IPS DF 4.7 (cell line): ENCODE measurements around the gene SOCS7.

ENCODE experiments used
- DNase-seq: peaks from one replicate; pipeline ENCODE4 v3.0.0-alpha.2; 2013; ENCODE audit warnings: low spot score; ENCODE audit errors: extremely low read depth

SOCS7 gene

DNA sequence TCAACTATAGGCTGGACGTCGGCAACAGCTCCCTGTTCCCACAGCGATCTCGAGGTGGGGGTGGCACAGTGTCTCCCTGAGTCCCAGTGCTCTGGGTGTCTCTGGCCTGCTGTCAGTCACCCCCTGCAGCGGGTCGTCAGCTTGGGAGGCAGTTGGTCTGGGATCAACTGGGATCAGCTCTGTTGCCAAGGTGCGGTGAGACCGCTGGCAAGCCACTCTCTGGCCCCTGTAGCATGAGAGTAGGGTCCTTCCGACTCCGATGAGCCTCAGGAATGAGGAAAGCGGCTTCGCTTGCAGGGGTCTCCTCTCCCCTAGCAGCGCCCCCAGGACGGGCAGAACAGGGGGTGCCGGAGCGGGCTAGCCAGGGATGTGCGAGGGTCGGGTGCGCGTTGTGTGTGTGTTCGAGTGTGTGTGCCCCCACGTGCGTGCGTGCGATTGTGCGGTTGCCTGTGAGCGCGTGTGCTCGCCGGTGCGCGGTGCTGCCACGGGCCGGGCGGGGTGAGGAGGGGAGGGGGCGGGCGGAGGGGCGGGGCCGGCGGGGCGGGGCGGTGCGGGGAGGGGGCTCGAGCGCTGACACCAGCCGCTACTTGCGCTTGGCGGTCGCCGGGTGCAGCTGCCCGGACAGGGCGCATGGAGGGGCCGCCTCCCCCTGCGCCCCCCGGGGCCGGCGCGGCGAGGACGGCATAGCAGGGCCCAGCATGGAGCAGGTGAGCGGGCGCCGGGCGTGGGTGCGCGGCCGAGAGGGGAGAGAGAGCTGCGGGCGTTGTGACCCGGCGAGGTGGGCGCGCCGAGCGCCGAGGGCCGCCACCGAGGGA lies 67.3 kb downstream of the SOCS7 start:
- no peak for DNase-seq

DNA sequence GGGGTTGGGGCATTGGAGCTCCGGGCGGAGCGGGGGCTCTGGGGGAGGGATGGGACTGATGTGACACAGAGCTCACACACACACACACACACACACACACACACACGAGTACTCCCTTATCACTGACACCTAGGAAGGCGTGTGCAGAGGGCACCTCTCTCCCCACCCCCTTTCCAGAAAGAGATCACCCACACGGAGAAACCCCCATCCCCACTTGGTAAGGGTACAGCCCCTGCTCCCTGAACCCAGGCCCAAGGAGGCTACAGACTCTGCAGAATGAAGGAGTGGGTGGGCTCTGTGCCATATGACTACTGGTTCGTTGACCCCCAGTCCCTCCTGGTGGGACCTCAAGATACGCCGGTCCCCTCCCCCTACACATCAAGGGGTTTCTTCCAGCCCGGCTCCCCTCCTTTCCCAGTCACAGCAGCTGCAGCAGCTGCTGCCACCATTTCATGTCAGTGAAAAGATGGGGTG lies 67.9 kb downstream of the SOCS7 start:
- DNase-seq, result no peak

DNA sequence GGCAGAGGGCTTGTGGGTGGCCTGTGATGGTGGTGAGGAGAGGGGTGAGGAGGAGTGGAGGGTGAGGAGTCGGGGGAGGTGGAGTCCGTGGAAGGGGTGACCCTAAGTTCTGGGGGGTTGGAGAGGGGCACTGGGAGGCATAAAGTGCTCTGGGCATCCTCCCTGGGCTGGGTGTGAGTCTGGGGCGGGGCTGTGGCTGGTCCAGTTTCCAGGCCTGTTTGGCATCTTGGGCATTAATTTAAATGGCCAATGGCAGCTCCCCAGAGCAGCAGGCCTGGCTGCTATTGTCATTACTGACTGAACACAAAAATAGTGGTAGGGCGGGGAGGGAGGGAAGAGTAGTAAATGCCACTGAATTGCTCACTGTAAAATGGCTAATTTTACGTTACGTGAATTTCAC lies 68.9 kb downstream of the SOCS7 start:
- no peak for DNase-seq

DNA sequence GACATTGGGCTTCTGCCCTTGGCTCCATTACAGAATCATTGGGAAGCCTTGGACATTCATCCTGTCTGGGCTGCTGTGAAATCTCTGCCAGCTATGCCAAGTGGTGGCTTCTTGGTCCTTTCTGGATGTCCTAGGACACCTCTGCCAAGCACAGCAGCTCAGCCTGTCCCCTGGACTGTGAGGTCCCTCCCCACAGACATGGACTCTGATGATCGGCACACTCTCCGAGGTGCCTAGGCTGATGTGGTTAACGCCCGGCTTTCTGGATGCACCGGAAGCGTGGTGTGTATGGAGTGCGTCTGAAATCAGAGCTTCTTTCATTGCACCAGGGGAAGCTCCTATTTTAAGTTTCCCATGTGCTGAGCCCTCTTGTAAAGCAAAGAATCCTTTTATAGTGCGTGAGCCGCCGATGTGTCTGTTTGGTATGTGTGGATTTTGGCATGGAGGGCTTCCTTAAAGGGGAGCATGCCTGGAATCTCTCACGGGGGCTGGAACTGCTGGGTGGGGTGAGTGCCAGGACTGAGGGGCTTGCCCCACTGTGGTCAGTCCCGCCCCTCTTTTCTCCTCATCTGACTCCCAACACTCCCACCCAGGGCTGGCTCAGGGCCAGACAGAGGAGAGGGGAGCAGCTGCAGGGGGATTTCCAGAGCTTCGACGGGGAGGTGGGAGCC lies 69.7 kb downstream of the SOCS7 start:
- no peak for DNase-seq

DNA sequence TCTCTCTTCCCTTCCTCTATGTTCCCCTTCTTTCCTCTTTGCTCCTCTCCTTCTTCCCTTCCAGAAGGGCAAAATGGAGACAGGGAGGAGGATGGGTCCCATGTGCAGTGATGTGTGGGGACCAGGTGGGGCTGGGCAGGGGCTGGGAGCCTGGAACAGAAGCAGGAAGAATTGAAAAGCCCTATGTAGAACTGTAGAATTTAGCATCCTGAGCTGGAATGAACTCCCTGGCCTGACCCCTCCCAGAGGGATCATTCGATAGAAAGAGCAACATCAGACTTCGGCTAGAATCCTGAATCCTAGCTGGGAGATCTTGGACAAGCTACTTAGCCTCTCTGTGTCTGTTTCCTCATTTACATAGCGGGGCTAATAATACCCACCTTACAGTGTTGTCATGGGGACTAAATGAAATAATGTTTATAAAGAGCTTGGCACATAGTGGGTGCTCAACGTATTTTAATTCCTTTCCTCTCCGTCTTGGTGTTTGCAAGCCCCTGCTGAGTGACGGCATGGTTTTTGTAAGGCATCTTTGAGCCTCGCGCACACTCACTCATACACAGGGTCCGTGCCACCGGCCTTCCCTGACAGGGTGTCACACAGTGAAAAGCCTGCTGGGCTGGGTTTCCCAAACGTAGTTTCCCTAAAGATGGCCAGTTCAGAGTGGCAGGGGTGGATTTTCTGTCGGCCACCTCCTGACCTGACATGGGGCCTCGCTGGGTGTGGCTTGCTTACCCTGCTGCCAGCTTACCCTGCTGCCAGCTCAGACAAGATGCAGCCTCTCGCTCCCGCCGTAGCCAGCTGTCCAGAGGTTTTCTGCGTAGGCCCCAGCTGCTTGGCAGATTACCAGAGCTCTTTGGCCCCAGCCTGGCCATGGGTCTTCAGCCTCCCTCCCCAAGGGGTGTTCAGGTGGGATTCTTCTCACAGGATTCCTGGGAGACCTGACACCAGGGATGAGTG lies 70.5 kb downstream of the SOCS7 start:
- DNase-seq, result no peak

DNA sequence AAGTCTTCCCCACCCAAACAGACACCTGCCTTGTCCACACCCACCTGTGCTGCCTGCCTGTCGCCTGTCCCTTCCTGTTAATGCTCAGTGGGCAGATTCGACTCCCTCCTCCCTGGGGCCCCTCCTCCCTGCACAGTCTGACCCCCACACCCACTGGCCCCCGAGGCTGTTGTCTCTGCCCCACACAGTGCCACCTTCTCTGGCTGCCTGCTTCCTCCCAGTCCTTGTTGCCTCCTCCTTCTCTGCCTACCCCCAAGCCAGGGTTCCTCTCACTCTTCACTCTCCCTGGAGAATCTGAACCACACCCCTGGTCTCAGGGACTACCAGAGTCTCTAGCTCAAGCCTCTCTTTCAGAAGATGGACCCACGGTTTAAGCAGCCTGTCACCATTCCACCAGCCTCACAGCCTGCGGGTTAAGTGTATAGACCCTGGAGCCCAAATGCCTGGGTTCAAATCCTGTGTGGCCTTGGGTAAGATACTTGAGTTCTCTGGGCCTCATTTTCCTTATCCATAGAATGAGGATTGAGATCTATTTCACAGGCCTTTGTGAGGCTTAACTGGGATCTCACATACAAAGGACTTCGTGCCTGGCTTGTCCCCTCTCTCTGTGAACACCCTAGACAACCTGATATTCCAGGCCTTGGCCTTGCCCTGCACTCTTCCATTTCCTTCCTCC lies 72.8 kb downstream of the SOCS7 start:
- no peak for DNase-seq

DNA sequence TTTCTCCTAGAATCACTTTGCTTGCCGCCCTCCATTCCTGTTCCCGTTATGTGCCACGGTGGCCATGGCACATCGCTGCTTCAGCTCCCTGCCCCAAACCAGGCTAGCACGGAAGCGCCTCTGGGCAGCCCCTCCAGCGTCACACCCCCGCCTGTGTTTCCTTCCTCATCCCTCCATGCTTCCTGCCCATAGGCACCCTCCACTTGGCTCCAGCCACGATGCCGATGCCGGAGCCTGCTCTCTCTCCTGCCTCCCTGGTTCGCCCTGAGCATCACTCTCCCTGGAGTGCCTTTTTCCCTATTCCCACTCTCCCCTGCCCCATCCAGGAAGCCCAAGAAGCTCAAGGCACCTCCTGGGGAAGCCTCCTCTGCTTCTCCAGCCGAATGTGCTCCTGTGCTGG lies 73.4 kb downstream of the SOCS7 start:
- no peak for DNase-seq

DNA sequence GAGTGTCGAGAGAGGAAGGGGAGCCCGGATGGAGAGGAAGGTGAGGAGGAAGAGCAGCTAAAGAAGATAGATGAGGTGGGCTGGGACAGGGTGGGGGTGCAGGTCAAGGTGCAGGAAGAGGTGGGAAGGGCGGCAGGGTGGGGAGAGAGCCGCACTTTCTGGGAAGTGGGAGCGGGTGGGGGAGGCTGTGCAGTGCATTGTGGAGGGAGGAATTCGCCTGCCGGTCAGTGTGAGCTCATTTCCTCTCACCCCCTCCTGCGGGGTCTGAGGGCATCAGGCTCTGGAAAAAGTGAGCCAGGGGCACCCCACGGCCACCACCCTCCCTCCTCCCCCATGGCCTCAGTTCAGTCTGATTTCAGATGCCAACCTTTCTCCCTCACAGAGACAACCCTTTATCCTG lies 74.1 kb downstream of the SOCS7 start:
- DNase-seq, result no peak

DNA sequence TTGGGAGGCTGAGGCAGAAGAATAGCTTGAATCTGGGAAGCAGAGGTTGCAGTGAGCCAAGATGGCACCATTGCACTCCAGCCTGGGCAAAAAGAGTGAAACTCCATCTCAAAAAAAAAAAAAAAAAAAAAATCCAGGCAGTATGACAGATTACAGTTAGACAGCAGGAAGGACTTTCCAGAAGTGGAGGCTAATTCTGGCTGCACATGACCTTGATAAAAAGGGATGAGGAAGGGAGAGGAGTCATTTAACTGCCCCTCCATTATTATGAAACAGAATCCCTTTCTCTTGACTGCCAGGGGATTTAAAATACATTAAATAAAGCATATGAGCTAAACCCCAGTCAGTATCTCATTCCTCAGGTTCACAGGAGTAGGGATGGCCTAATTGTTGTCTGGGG lies 74.8 kb downstream of the SOCS7 start:
- no peak for DNase-seq

DNA sequence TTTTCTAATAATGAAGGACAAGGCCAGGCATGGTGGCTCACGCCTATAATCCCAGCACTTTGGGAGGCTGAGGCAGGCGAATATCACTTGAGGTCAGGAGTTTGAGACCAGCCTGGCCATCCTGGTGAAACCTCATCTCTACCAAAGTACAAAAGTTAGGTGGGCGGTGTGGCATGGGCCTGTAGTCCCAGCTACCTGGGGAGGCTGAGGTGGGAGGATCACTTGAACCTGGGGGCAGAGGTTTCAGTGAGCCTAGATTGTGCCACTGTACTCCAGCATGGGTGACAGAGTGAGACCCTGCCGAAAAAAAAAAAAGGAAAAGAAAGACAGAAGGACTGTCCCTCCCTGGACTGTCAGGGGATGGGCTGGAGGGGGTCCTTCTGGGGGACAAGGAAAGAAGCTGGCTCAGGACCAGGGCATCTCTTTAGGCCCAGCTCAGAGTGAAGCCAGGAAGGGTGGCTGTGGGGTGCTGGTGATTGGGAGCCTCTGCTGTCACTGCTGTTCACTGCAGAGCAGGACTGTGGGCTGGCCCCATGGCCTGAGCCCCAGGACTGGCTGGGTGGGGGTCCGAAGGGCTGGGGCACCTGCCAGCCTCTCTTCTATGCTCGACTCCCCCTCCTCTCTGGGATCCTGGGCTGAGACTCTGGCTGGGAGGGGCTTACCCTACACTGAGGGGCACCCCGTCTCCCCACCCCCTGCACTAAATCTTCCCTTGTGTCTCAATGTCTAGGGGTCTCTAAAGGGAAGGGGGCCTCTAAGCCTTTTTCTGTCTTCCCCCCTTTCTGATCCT lies 75.7 kb downstream of the SOCS7 start:
- DNase-seq, result no peak

DNA sequence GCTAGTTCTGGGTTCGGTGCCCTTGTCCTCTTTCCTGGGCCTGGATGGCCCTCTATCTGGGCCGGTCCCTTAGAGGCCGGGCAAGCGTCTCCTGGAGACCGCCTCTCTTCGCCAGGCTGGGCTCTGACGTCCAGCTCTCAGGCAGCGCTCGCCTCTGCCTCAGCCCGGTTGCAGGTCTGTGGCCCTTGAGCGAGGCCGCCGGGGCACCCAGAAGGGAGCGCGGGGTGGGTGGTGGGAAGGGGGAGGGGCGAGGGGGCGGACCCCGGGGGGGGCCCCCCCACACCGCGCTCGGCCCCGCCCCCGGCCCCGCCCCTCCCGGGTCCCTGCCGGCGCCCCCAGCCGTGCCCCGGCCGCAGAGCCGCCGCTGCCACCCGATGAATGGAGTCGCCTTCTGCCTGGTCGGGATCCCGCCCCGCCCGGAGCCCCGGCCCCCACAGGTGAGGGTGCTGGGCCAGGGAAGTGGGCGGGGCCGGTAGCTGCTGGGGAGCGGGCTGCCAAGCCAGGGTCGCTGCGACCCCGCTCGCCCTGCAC lies 76.5 kb downstream of the SOCS7 start, which contains the start of gene ARHGAP23:
TSS of gene ARHGAP23 (plus strand) at position 353 of the 531 bp plus-strand sequence. CDS start at position 375, 22 bp downstream.
- DNase-seq, result no peak

DNA sequence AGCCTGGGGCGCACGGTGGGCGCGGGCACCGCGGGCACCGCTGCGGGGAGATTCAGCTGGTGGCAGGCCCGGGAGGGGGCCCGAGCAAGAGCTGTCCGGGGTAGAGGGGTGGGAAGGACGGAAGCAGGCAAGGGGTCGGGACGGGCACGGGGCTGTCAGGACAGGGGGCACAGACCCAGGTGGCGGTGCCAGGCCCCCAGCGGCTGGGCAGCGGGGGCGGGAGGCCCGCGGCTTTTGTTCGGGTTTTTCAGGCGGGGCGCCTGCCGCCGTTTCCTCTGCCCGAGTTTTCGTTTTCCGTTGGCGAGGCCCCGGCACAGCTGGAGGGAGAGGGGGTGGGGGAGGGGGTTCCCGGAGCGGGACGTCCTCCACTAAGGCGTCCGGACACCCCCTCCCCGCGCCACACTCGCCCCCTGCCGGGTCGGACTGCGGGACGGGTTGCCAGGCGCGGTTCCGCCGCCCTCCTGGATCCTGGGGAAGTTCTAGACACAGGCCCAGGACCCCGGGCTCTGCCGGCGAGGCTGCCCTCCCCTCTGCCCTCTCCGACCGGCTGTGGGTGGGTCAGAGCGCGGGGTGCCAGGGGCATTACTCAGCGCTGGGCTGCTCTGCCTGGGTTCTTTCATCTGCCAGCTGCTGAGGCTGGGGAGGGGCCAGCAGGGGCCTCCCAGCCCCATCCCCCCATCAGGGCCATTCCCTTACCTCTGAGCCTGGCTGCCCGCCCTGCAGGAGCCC lies 77.2 kb downstream of the SOCS7 start:
- DNase-seq, result no peak

DNA sequence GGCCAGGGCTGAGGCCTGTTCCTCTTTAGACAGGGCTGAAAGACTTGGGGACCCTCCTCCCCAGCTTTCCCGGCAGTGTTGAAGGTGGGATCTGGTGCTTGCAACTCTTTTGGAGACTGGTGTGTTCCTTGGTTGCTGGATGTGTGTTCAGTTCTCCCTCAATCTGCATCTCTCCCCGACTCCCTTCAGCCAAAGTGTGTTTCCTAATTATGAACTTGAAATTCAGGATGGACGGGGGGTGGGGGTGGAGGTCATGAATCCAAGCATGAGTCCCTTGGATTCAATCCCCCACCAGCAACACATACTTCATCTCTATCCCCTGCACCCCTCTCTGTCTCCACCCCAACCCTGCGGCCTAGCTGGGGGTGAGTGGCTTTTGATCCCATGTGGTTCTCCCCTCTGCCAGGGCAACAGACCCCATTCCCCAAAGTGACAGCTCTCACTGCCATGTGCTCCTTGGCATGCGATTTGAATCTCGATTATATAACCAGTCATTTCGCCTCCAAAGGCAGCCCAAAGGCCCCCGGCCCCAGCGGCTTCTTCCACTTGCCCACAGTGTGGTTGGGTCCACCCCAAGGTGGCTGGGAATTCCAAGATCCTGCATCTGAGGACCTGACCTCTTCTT lies 77.9 kb downstream of the SOCS7 start:
- no peak for DNase-seq

DNA sequence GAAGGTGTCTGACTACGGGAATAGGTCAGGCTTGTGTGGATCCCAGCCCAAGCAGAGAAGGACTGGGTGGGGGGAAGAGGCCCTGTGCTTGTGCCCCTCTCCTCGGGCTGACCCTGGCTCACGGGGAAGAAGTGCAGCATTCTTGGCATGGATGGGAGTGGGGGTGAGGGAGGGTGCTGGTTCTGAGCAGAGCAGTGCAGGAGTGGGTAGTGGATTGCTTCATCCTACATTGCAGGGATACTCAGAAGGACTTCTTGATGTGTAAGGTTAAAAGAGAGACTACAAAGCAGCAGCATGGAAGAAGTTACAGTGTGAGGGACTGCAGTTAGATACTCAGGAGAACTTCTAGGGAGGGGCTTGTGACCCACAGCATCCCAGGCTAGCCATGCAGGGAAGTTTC lies 78.7 kb downstream of the SOCS7 start:
- no peak for DNase-seq

DNA sequence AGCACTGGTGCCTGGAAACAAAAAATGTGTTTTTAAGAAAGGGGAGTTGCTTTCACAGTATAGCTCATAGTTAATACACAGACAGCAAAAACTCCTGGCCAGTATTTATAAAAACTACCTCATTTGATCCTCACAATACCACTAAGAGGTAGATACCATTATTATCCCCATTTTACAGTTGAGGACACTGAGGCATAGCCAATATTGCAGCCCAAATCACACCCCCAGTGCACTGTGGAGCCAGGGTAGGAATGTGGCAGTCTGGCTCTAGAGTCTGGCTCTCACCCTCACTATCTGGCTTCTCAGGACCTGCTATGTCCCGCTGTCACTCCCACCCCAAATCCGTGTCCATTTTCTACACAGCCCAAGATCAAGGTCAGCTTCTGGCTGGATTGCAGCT lies 79.2 kb downstream of the SOCS7 start:
- DNase-seq, result no peak

DNA sequence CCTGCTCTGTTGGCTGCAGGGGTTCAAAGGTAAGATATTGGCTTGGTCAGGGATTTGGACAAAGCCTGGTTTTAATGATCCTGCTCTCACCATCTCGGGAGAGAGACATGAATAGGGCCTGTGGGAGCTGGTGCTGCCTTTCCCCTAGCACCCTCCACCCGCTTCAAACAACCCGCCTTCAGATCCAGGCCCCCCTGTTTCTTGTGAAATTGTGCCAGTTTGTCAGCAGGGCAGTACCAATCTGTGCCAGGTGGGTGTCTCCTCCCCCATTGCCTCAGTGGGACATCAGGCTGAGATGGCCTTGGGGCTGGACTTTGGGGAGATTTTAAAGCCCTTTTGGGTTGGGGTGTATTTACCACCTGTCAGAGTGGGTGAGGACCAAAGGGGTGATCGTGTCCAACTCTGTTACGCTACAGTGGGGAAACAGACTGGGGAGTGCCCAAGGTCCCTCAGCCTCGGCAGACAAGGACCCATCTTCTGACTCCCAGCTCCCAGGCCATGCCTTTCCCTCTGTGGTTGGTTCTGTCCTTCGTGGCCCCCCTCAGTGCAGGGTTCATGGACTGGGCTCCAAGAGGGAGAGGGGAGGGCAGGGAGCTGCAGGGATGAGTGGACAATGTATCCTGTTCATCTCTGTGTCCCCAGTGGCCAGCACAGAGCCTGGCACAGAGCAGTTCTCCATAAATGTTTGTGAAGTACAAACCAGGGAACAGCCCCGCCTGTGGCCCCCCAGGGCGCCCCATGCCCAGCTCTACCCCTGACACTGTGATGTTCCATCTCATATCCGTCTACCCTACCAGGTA lies 79.9 kb downstream of the SOCS7 start:
- DNase-seq, result no peak

DNA sequence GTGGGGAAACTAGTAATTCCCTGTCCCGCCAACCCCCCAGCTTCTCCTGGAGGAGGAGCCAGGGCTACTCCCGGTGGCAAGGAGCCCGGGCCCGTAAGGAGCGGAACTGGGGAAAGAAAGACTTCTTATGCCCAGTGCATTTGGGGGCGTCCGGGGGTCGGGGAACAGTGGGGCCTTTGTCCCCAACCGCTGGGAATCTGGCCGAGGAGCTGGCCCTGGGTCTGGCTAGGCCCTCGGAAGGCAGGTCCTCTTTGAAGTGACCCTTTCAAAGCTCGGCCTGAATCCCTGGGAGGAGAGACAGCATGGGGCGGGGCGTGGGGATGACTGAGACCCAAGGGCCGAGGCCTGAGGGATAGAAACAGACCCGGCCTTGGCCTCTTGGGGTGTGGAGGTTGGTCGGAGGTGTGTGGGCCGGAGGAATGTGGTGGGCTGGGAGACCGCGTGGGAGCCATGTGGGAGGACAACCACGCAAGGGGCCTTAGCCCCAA lies 82.6 kb downstream of the SOCS7 start:
- DNase-seq, result no peak

DNA sequence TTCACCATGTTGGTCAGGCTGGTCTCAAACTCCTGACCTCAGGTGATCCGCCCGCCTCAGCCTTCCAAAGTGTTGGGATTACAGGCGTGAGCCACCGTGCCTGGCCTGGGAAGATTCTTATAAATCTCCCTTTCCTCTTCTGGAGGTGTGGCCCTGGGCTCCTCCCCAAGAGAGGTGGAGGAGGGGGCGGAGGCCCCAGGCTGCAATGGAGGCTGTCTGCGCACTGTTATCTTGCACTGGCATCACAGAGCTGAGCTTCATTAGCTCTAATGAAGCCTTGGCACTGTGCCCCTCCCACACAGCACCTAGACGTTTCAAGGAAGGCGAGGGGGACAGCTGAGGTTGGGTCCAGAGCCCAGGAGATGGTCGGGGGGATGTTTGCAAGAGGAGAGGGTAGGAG lies 84.2 kb downstream of the SOCS7 start:
- DNase-seq, result no peak
